Sciatic nerve (tissue), 2 donors: ENCODE measurements around the gene KSR1. TPM values are rescaled to one million over a fixed set of nuclear protein-coding genes. Genes with fewer than 3 reads are reported as not detected.

Source experiments
- ATAC-seq: fragments of 200-7000 bp; cut with Tn5 transposase; one replicate; pipeline ENCODE4 v1.9.1; 2020; ENCODE audit warnings: mild to moderate bottlenecking, moderate library complexity
- DNase-seq: peaks from one replicate; pipeline ENCODE4 v3.0.0-alpha.2; 2020; ENCODE audit warnings: low spot score
- intact Hi-C: fragments of 100-400 bp; cut with DNase I; formaldehyde crosslinking; loops from one replicate; pipeline ENCODE4 v1.14.2; 2022
- total RNA-seq: library from RNA; stranded (reverse); fragmentation: NEBNext Ultra II Directional; extraction: Animal tissue kit (Norgen Biotek cat#: 25700); gene quantifications from one replicate; pipeline ENCODE4 v1.2.1, GENCODE V29; 2021
- donor health status: DM: no; HTN: no; CAD: no.
- donor health status: DM: no; HTN: no; CAD: no.

KSR1 gene
- total RNA-seq, 1 donor from 2014 or later, result 82.2 TPM

DNA sequence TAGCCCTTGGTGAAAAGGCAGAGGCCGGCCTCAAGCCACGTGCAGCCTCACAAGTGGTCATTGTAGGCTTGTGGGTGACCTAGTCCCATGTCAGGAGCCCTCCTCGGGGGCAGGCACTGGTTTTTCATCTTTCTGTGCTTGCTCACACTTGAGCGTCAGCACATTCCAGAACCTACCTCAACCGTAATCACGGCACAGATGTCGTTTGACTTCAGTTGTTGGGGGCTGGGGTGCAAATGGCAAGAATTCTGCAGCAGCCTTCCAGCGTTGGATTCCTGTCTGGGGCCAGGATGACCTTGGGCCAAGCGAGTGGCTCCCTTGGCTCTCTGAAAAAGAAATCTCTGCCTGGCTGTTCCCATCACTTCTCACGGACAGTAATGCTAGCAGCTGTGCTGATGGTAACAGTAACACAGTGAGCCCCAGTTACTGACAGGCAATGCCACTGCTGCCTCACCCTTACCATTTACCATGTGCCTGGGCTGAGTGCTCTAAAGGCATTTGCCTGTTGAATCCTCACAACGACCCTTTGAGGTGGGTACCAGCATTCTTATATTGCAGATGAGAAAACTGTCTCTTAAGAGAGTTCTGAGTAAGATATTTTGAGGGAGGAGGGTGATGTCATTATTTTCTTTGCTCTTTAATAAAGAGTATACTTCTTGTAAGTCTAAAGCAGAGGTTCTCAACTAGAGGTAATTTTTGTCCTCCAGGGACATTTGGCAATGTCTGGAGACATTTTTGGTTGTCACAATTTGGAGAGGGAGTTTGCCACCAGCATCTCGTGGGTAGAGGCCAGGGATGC is 46.5 kb downstream of the KSR1 start:
- peak; percentile 81 for ATAC-seq
- intact Hi-C loops, result no loop called here
- no peak for DNase-seq

DNA sequence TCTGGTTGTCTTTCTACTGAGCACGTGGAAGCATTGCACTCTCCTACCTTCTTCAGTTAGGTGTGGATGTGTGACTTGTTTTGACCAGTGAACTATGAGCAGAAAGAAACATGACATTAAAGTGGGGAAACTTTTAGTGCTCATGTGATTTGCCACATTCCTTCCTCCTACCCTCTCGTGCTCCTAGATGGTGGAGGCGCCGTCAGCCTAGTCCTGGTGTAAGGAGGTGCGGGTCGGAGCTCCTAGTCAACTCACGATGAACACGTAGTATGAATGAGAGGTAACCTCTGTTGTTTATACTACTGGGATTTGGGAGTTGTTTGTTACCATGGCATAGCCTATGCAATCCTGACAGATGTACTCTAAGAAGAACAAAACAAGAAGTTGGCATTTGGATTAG is 47.4 kb downstream of the KSR1 start:
- intact Hi-C loops, result no loop called here
- DNase-seq (no peak), ATAC-seq (no peak)

DNA sequence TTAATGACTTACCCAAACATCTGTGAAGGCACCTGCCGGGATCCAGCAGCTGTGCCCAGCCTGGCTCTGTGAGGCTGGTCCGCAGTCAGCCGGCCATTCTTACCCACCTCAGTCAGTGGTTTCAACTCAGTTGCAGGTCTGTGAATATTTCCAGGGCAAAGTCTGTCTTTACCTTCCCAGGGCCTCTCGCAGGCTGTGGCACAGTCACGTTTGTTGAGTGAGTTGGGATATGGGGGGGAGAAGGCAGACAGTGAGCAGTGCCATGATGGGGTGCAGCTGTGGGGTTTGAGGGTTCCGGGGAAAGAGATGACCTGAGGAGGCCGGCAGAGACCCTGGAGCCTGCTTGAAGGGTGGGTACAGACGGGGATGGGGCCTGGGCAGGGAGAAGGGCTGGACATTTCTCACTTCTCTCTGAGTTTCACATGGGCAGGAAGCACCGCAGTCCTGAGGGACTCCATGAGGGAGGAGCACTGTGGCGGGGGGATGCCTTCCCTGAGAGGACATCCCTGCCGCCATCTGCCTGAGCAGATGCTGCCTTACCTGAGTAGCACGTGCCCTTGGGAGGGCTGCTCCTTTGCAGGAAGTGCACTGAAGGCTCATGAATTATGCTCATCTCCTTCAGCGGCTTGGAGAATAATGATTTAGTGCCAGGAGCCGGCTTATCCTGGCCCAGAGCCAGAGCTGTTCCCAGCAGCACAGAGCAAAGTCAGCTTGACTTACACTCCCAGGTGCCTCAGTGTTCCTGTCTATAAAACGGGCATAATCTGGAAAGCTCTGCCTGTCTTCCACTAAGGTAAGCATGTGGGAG is 48.1 kb downstream of the KSR1 start:
- intact Hi-C loops, result no loop called here
- no peak for DNase-seq
- no peak for ATAC-seq

- intact Hi-C loops, result no loop called here
- DNase-seq (no peak), ATAC-seq (no peak)
These were observed 50.3 kb downstream of the KSR1 start for GRCh38 chr17:27506348-27507218.

- ATAC-seq (no peak), DNase-seq (no peak)
- intact Hi-C loops, result no loop called here
These were observed 55.1 kb downstream of the KSR1 start for GRCh38 chr17:27511168-27511883.

- ATAC-seq (no peak), DNase-seq (no peak)
- intact Hi-C loops, result no loop called here
These were observed 55.8 kb downstream of the KSR1 start for GRCh38 chr17:27512031-27512430.

GRCh38 chr17:27512511-27513346 is 56.5 kb downstream of the KSR1 start:
- no peak for DNase-seq
- no peak for ATAC-seq
- intact Hi-C loops, result no loop called here

DNA sequence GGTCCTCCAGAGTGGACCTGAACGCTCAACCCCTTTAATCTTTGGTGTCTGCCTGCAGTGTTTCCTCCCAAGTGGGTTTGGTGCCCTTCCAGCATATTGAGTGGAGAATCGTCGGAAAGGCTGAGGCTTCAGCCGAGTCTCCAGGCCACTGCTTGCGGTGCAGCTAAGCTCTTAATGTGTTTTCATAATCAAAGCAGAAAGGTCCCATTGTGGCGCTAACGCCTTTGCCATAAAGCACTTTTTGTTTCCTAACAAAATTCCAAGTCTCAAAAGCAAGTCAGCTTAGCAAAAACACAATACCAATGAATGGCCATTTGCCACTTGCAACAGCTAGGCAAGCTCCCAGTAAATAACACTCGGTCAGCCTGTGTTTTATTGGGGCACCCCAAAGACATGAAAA is 57.6 kb downstream of the KSR1 start:
- ATAC-seq (peak; percentile 86), DNase-seq (no peak)
- intact Hi-C loops, result no loop called here

DNA sequence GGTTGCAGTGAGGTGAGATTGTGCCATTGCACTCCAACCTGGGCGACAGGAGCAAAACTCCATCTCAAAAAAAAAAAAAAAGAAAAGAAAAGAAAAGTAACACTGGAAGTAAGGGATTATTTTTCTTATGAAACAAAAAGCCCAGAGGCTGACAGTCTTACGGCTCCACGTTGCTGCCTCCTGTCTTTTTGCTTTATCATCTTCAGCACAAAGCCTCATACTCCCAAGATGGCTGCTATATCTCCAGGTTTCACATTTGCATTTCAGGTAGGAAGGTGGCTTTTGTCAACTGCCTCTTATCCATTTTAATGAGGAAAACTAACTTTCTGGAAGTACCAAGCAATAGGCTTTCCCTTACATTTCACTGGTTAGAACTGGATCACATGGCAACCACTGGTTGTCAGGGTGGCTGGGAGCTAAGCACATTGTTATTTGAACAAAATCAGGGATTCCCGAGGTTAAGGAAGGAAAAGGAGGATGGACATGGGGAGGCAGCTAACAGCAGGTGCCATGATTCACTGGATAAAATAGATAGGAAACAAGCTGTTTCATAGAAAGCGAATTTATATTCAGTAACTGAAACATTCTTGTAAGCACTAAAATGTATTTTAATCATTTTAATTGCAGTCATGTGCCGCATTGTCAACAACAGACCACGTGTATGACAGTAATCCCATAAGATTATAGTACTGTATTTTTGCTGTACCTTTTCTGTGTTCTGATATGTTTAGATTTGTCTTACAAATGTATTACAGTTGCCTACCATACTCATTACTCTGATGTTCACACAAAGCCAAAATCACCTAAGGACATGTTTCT is 58.6 kb downstream of the KSR1 start:
- intact Hi-C loops, result no loop called here
- ATAC-seq, result no peak
- DNase-seq, result no peak

DNA sequence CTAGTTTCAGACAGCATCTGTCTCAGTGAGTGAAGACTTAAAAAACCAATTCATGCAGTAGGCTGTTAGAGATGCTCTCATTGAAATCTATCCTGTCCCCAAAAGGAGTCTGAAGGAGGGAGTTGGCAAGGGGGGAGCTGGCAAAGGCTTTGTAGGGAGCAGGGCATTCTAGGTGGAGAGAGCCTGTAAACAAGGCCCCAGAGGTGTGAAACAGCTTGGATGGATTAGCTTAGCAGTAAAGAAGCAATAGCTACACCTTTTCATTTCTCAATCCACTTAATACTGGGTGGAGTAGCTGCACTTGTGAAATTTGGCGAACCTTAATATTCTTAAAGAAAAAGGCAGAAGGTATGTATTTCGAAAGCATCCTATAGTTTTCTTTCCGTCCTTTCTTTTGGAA is 61.8 kb downstream of the KSR1 start:
- intact Hi-C loops, result no loop called here
- ATAC-seq (no peak), DNase-seq (no peak)

- intact Hi-C loops, result no loop called here
- DNase-seq (no peak), ATAC-seq (no peak)
These were observed 62.6 kb downstream of the KSR1 start for GRCh38 chr17:27518545-27519521.

GRCh38 chr17:27519550-27519949 is 63.3 kb downstream of the KSR1 start:
- ATAC-seq (no peak), DNase-seq (no peak)
- intact Hi-C loops, result no loop called here

GRCh38 chr17:27520491-27521185 is 64.4 kb downstream of the KSR1 start:
- ATAC-seq, result peak; percentile 77
- no peak for DNase-seq
- intact Hi-C loops, result no loop called here

GRCh38 chr17:27521281-27522027 is 65.2 kb downstream of the KSR1 start:
- DNase-seq, result no peak
- ATAC-seq, result no peak
- intact Hi-C loops, result no loop called here
